PC-3 (cell line): ENCODE data around the gene MPHOSPH9. TPM values are rescaled to one million over a fixed set of nuclear protein-coding genes. Genes with fewer than 3 reads are reported as not detected.

Experiments used
- ATAC-seq: fragments of 200-7000 bp; cut with Tn5 transposase; 2 replicates; pipeline ENCODE4 v1.9.1; 2020; ENCODE audit warnings: mild to moderate bottlenecking, moderate library complexity
- BruUV-seq: library from RNA; stranded (reverse); fragments of 400-500 nt; replicated peaks from 2 replicates; lab custom pipeline; 2021; lab: Mats Ljungman, UMichigan
- CTCF ChIA-PET: fragments of 300-600 bp; sonication (Branson Sonifier 250); formaldehyde crosslinking; loops from one replicate; lab custom pipeline; 2022; ENCODE audit warnings: antibody characterized with exemption; lab: Charles Lee
- POLR2A ChIA-PET: fragments of 300-600 bp; sonication (Branson Sonifier 250); formaldehyde crosslinking; loops from one replicate; lab custom pipeline; 2022; ENCODE audit warnings: antibody characterized with exemption; ENCODE audit not compliant: unreplicated experiment; lab: Charles Lee
- DNase-seq: peaks from one replicate; pipeline ENCODE4 v3.0.0-alpha.2; 2015
- H2AFZ ChIP-seq: fragments of 300-600 bp; sonication (generic); 2 replicates; pipeline ENCODE4 v1.6.0; 2016; ENCODE audit warnings: antibody characterized with exemption, low read length
- H3F3A ChIP-seq: fragments of 300-600 bp; sonication (generic); one replicate; pipeline ENCODE4 v1.6.0; 2017; ENCODE audit warnings: antibody characterized with exemption, low read length, control low read depth, mild to moderate bottlenecking; ENCODE audit not compliant: unreplicated experiment
- H3K27ac ChIP-seq: fragments of 300-600 bp; sonication (generic); 2 replicates; pipeline ENCODE4 v1.5.1; 2016; ENCODE audit warnings: mild to moderate bottlenecking, low read length
- H3K27me3 ChIP-seq: fragments of 300-600 bp; sonication (generic); 2 replicates; pipeline ENCODE4 v1.6.1; 2016; ENCODE audit warnings: low read length, mixed read lengths
- H3K36me3 ChIP-seq: fragments of 300-600 bp; sonication (generic); 2 replicates; pipeline ENCODE4 v1.6.1; 2016; ENCODE audit warnings: low read depth, mixed run types, low read length, mixed read lengths
- H3K4me1 ChIP-seq: fragments of 300-600 bp; sonication (generic); 2 replicates; pipeline ENCODE4 v1.5.1; 2016; ENCODE audit warnings: low read length; ENCODE audit not compliant: insufficient read depth
- H3K4me2 ChIP-seq: fragments of 300-600 bp; sonication (generic); 2 replicates; pipeline ENCODE4 v1.6.0; 2016; ENCODE audit warnings: low read length
- H3K4me3 ChIP-seq: fragments of 300-600 bp; sonication (generic); 2 replicates; pipeline ENCODE4 v1.5.1; 2016; ENCODE audit warnings: mild to moderate bottlenecking, low read length, mixed read lengths
- H3K79me2 ChIP-seq: fragments of 300-600 bp; sonication (generic); 2 replicates; pipeline ENCODE4 v1.6.1; 2017; ENCODE audit warnings: low read length, mixed read lengths
- H3K9ac ChIP-seq: fragments of 300-600 bp; sonication (generic); 2 replicates; pipeline ENCODE4 v1.6.0; 2016; ENCODE audit warnings: mild to moderate bottlenecking, low read length
- H3K9me2 ChIP-seq: fragments of 300-600 bp; sonication (generic); replicated peaks from 2 replicates; pipeline ENCODE4 v1.6.1; 2016; ENCODE audit warnings: mixed run types, low read length, mixed read lengths
- H3K9me3 ChIP-seq: fragments of 300-600 bp; sonication (generic); 2 replicates; pipeline ENCODE4 v1.6.1; 2016; ENCODE audit warnings: low read length, mixed read lengths
- H4K20me1 ChIP-seq: fragments of 300-600 bp; sonication (generic); 2 replicates; pipeline ENCODE4 v1.6.1; 2016; ENCODE audit warnings: low read length, mixed read lengths
- EZH2 ChIP-seq: fragments of 300-600 bp; sonication (generic); IDR thresholded peaks from one replicate; pipeline ENCODE4 v1.6.1; 2017; ENCODE audit warnings: antibody characterized with exemption, mild to moderate bottlenecking, low read length; ENCODE audit not compliant: unreplicated experiment
- EZH2phosphoT487 ChIP-seq: fragments of 300-600 bp; sonication (generic); IDR thresholded peaks from 2 replicates; pipeline ENCODE4 v1.6.1; 2018; ENCODE audit warnings: mild to moderate bottlenecking, antibody characterized with exemption, low read length, borderline replicate concordance
- intact Hi-C: fragments of 100-400 bp; cut with micrococcal nuclease; formaldehyde crosslinking; loops from 2 replicates; pipeline ENCODE4 v1.9.0; 2023
- total RNA-seq: library from RNA; depleted of rRNA; stranded (reverse); fragments of >200 nt; gene quantifications from 2 replicates; pipeline ENCODE4 v1.2.3, GENCODE V29; 2014
- TF ChIP-seq, protein P1 (sequence below): fragments of 300-600 bp; sonication (generic); conservative IDR thresholded peaks from 2 replicates; pipeline ENCODE4 v1.5.1; 2017; ENCODE audit warnings: antibody characterized with exemption, low read depth, mild to moderate bottlenecking, low read length

MPHOSPH9 gene
- total RNA-seq, 1 experiment from 2014 or later, result 42.5 TPM

DNA sequence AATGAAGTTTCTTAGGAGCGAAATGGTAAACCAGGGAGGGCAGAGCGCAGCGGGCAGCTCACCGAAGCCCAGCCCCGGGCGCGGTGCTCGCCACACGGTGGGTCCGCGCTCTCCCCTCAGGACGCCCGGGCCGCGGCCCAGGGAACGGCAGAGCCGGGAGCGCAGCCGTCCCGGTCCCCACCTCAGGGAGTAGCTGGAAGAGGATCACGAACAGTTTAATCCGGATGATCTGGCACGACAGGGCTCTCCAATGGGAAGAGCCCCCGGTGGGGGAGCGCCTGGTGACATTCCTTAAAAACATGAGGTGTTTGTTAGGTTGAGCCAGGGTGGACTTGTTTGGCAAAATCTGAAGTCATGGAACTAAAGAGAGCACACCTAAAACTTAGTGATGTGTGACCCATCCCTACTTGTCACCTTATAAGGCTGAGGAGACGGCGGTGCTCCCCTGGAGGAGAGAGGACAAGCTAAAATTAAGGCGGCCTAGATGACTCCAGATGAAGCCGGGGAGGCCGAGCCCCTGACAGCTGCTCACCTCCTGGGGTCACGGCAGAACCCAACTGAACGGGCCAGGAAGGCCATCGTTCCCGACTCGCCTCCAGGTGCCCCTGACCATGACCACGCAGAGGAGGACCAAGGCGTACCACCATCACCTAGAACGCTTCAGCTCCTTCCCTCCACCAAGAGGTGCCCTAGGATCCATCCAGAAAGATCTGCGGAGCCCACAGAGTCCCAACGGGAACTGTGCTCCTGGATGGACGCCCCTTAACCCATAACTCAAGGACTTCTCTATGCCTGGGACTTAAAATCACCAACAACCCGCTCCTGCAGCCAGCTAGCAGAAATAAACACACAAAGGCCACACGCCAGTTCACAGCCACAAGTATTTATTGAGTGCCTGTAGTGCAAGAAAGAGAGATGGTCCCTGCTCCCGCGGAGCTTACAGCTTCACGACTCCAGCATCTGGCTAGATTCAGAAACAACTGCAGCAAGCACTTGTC, 81.2 kb downstream of the MPHOSPH9 start:
- POLR2A ChIA-PET, result interaction anchor here (1.0 kb wide), 1 partner anchor 81 kb away, joined by 14 read pairs; no protein-coding TSS in a partner anchor
- Histone ChIP-seq H3K79me2 (peaks cover 11% of the 10 kb centered on the region; the same call in 1 of the 2 replicates), H3K4me2 (peak overlapping the region; percentile 91), H3K27me3 (no peaks in the 10 kb centered on the region), H3K36me3 (peaks cover under 1% of the 10 kb centered on the region; the same call in 1 of the 2 replicates), H3K9me3 (no peaks in the 10 kb centered on the region), H2AFZ (peak overlapping the region; percentile 86), H3K4me3 (peak overlapping the region; percentile 80), H3K27ac (no peak overlapping the region), H3K9me2 (no peaks in the 10 kb centered on the region), H3K9ac (peak overlapping the region; percentile 78), H4K20me1 (no peaks in the 10 kb centered on the region), H3K4me1 (peaks cover 17% of the 10 kb centered on the region), H3F3A (no peaks in the 10 kb centered on the region)
- ATAC-seq (peak; percentile 8; the same call in 1 of the 2 replicates), DNase-seq (no peak)
- CTCF ChIA-PET, result interaction anchor here (0.6 kb wide), 1 partner anchor 10 kb away, joined by 7 read pairs; no protein-coding TSS in a partner anchor
- intact Hi-C loops, result loop anchor here (2.0 to 5.0 kb wide), 2 partner anchors 64 to 109 kb away; no protein-coding TSS in a partner anchor
- BruUV-seq, result no TSS peak
- no peak for TF ChIP-seq EZH2phosphoT487
- TF ChIP-seq, protein P1, sequence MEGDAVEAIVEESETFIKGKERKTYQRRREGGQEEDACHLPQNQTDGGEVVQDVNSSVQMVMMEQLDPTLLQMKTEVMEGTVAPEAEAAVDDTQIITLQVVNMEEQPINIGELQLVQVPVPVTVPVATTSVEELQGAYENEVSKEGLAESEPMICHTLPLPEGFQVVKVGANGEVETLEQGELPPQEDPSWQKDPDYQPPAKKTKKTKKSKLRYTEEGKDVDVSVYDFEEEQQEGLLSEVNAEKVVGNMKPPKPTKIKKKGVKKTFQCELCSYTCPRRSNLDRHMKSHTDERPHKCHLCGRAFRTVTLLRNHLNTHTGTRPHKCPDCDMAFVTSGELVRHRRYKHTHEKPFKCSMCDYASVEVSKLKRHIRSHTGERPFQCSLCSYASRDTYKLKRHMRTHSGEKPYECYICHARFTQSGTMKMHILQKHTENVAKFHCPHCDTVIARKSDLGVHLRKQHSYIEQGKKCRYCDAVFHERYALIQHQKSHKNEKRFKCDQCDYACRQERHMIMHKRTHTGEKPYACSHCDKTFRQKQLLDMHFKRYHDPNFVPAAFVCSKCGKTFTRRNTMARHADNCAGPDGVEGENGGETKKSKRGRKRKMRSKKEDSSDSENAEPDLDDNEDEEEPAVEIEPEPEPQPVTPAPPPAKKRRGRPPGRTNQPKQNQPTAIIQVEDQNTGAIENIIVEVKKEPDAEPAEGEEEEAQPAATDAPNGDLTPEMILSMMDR, result no peak
- TF ChIP-seq EZH2, result no peak

DNA sequence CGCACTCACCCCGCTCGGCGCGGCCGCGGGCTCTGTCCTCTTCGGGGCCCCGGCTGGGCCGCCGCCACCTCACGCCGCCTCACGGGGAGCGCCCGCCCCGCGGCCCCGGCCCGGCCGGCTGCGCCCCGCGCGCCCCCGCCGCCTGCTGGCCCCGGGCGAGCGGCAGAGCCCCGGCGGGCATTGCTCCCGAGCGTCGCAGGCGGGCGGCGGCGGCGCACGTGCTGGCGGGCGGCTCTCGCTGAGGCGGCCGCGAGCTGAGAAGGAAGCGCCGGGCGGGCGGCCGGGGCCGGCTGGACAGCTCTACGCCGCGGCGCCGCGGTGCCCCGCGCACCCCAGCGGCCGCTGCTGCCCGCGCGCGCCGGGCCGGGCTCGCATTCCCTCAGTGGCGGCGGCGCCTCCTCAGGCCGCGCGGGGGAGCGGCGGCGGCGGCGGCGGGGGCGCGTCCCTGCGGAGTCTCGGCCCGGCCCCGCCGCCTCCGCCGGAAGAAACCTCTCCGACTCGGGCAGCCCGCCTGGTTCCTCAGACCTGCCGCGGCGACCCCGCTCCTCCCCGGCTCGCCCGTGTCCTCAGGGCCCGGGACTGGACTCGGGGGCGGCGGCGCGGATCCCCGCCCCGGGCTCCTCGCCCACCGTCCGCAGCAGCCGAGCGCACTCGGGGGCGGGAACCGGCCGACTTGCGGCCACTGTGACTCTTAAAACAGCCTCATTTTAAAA, 82.0 kb downstream of the MPHOSPH9 start, which contains the start of gene PITPNM2:
Gene PITPNM2, minus strand, starts transcription at position 347 of the 713 bp plus-strand sequence. CDS start 116,500 bp downstream, outside the sequence.
- Histone ChIP-seq H3K9me2 (no peaks in the 10 kb centered on the region), H3K9ac (peak within 1 kb of the TSS; percentile 78), H2AFZ (peak within 1 kb of the TSS; percentile 86), H3K9me3 (no peaks in the 10 kb centered on the region), H3K27me3 (no peaks in the 10 kb centered on the region), H3K79me2 (peaks cover 13% of the 10 kb centered on the region; the same call in 1 of the 2 replicates), H4K20me1 (no peaks in the 10 kb centered on the region), H3F3A (no peaks in the 10 kb centered on the region), H3K4me3 (peak within 1 kb of the TSS; percentile 80), H3K4me1 (peaks cover 17% of the 10 kb centered on the region), H3K36me3 (no peaks in the 10 kb centered on the region; the same call in 1 of the 2 replicates), H3K4me2 (peak within 1 kb of the TSS; percentile 96), H3K27ac (no peak within 1 kb of the TSS)
- peak; percentile 69 for DNase-seq
- ATAC-seq, result peak; percentile 84
- intact Hi-C loops, result loop anchor here (2.0 to 5.0 kb wide), 2 partner anchors 64 to 108 kb away; no protein-coding TSS in a partner anchor
- POLR2A ChIA-PET, result interaction anchor here (0.6 to 1.0 kb wide), 3 partner anchors 35 to 88 kb away, joined by 5 to 14 read pairs (median 14); no protein-coding TSS in a partner anchor
- no TSS peak for BruUV-seq
- CTCF ChIA-PET, result interaction anchor here (0.6 kb wide), 7 partner anchors 10 to 107 kb away, joined by 3 to 10 read pairs (median 5); partner anchors contain the start of gene MPHOSPH9
- TF ChIP-seq, protein P1, result no peak
- TF ChIP-seq EZH2phosphoT487 (no peak), EZH2 (no peak)
